HG03060 (cell line): Measurements from ENCODE around the gene RBM8A.
A peak's percentile ranks its signal among the peaks of the same experiment; 100 is the strongest.

Experiments used
- ATAC-seq: cut with Tn5 transposase; IDR thresholded peaks from one replicate; pipeline ENCODE4 v1.9.1; 2021; ENCODE audit warnings: low read depth, moderate number of reproducible peaks; ENCODE audit not compliant: unreplicated experiment

RBM8A gene

GRCh38 chr1:145927063-145927886, at the start of gene RBM8A:
Gene RBM8A (minus strand): TSS chr1:145927484. CDS start chr1:145927426, 58 bp downstream.
- ATAC-seq = peak; percentile 93

GRCh38 chr1:145977016-145977415, 49.7 kb upstream of the RBM8A start:
- no peak for ATAC-seq

- no peak for ATAC-seq
Observed at GRCh38 chr1:145975216-145975615, 47.9 kb upstream of the RBM8A start.

GRCh38 chr1:145974721-145975120, 47.4 kb upstream of the RBM8A start:
- no peak for ATAC-seq

- ATAC-seq = no peak
Observed at GRCh38 chr1:145972580-145972979, 45.3 kb upstream of the RBM8A start.

GRCh38 chr1:145967288-145967687, 40.0 kb upstream of the RBM8A start:
- no peak for ATAC-seq

GRCh38 chr1:145965119-145965744, 37.9 kb upstream of the RBM8A start:
- no peak for ATAC-seq

DNA sequence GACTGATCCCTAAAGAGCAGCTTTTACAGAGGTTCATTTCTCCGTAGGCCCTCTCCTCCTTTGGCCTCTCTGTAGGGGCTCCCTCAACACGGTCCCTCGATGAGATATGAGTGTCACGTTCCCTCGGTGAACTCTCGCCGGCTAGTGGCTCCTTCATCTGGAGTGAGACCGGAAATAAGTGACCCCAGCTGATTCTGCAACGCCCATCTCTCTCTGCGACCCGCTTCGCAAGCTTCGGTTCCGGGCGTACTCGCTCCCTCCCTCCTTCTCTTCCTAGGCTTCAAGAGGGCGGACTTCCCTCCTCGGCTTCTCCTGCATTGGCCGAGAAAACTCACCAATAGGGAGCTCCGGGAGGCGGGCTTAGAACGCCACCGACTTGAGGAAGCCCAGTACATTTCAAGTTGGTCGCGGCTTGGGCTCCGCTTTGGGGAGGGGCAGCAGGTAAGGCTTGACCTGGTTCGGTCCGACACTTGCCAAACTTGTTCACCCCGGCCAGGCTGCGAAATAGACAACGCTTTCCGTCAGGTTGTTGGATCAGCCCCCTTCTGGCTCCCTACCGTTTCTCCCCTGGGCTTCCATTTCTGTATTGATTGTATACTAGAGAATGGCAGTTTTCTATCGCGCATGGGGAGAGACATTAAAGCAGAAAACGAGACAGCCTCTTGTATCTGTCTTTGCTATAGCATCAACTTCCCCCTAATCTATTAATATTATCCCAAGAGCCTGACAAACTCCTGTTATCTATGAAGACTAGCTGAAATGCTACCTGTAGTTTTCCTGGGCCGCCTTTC, 37.2 kb upstream of the RBM8A start, which contains the start of the genes ANKRD34A and POLR3GL:
TSS of gene ANKRD34A (minus strand) at position 248 of the 791 bp plus-strand sequence. CDS start 2,816 bp downstream, outside the sequence.
TSS of gene POLR3GL (plus strand) at position 363 of the 791 bp plus-strand sequence. CDS start 10,176 bp downstream, outside the sequence.
- ATAC-seq = peak; percentile 61

DNA sequence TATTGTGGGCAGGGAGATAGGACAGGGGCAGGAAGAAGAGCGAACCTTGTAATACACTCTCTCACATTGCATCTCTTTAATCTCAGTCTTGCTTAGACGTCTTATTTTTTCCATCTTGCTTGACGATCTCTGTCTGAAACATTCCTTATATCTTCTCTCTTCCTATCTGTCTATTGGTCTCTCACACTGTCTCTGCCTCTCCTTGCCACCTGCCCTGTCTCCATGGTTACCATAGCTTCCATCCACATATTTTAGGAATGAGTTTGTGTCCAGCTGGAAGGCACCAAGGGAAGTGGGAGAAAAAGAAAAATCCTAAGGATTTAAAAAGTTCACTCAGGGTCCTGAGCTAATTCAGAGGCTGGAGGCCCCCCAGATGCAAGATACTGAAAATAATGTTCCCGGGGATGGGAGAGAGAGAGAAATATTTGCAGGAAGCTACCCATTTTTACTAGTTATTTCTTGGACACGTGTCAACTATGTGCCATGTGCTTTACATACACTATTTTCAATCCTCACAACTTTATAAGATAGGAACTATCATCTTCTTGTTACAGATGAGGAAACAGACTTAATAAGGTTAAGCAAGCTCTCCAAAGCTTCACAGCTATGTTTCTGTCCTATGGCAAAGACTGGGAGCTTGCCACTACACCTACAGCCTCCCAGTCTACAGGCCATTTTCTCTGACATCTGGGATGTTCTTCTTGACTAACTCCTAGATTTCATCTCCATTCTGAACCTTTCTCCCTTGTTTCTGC, 36.2 kb upstream of the RBM8A start:
- no peak for ATAC-seq

- no peak for ATAC-seq
Observed at GRCh38 chr1:145962157-145963102, 35.1 kb upstream of the RBM8A start.

DNA sequence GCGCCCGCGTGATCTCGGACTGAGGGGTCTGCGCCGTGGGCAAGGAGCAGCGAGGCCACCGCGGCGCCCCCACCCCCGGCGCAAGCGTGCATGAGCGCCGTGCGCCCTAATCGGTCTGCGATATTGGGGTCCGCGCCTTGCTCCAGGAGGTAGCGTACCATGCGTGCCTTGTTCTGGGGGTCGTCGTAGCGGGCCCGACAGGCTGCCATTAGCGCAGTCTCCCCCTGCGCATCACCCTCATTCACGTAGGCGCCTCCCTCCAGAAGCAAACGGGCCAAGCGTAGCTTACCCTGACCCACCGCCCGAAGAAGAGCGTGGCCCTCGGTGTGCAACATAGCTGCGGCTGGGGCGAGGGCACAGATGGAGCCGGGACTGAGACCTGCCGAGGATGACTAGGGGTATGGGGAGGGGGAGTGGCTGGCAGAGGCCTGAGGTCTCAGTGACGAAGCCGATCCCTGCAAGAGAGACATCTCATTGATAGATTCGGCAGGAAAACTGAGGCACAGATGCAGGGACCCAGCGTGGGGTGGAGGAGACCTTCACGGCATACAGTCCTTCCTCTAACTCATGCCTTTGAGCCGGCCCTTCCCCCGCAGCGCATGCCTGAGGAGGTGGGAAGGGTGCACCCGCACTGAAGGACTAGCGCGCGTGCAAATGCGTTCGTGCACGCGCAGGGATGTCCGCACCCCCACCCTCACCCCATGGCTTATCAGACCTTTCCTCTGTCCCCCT, 34.3 kb upstream of the RBM8A start:
- ATAC-seq = no peak

DNA sequence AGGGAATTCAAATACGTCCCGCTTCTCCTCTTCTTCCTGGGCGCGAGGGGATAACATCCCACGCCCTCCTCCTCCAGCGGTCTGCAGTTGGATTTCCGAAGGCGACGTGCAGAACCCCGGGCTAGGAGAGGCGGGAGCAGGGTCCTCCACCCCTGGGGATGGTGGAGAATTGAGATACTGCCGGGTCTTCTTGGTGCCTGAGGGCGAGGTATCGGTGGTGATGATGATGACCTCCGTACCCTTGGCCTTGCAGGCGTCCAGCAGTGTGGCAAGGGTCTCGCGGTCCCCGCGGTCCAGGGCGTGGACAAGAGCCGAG, 33.8 kb upstream of the RBM8A start:
- no peak for ATAC-seq

DNA sequence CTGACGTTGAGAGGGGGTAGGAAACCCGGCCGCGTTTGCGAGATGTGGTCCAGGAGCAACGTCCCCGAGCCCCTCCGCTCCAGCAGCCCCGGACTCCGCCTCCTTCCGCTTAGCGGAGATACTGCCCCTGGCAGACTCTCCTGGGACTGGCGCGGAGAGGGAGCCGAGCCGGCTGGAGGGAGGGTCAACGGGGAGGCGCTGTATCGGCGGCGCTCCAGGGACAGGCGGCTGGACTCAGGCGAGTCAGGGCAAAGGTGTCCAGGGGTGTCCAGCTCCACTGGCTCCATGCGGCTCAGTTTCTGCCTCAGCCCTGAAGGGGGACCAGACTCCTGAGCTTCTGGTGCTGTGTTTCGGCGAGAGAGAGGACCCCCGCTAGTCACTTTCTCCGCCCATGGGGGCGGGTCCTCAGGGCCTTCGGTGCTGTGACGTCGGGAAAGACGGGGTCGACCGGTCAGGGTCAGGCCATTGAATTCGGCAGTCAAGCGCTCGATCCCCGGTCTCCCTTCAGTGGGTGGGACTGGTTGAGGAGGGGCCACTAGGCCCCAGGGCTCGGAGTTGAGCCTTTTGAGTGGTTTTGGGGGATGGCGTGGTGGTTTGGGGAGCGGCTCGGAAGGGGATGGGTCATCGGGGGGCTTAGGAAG, 33.3 kb upstream of the RBM8A start:
- ATAC-seq = no peak

DNA sequence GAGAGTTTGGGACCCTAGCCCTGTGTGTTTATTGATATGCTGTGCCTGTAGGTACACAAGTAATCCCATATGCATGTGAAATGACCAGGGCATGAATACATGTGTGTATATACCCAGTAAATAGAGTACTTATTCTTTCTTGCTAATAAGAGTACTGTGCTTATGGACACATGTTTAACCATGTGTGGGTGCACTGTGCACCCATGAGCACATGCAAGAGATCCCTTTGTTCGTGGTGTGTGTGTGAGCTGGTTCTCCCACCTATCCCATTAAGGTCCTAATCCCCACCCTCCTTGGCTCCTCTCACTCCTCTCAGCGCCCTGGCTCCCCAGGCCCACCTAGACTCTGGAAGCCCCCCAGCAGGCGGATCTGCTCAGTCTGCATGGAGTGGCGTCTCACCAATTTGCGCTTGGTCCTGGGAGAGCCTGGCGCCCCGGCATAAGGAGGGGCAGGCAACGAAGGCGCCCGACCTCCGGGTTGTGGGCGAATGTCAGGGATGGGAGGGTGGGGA, 32.7 kb upstream of the RBM8A start:
- no peak for ATAC-seq

GRCh38 chr1:145959333-145959732, 32.0 kb upstream of the RBM8A start:
- no peak for ATAC-seq

DNA sequence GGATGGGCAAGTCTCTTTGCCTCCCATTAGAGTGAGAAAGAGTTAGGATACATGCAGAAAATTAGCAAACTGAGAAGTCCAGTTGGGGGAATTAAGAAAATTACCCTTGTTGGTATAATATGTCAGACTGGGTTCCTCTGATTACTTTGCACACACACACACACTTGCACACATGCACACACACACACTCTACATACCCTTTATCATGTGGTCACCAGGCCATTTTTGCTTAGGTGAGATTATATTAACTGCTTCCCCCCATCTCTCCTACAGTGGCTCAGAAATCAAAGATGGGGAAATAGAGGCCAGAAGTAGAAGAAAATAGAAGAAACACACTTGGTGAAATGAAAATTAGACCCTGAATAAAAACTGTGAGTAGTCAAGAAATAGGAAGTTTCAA, 31.4 kb upstream of the RBM8A start:
- ATAC-seq = no peak

DNA sequence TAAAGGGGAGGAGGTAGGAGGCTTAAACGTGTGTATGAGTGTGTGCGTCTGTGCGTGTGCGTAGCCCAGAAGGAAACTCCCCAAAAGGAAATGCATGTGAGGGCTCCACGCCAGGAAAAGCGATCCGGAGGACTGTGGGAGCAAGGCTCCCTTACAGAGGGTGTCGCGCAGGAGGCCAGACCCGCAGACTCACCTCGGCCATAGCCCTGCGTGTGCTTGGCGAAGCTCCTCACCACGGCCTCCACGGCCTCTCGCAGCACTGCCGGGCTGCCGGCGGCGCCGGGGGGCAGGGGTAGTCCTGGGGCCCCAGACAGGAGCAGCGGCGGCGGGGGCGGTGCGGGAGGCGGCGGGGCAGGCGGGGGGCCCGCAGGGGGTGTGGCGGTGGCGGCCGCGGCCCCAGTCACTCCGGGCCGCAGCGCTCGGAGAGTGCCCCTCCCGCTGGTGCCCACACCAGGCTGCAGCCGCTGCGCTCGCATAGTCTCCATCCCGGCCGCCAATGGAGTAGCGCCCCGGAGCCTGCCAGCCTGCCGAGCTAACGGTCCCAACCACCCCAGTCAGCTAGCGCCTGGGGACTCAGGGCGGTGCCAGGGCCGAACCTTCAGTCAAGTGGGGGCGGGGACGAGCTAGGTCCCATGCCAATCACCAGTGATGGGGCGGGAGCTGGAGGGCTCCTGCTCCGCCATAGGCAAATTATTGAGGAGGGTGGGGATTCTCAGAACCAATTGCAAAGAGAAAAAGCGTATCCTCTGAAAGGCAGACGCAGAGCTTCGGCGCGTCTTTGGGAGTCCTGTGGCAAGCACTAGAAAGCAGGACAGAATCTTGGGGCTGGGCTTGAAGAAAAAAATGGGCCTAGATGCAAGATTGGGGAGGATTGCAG, 30.4 kb upstream of the RBM8A start, which contains the start of gene LIX1L:
TSS of gene LIX1L (minus strand) at position 575 of the 877 bp plus-strand sequence. CDS start at position 485, 90 bp downstream.
- peak; percentile 86 for ATAC-seq
